ENCODE results near the gene IL27RA.

- TF ChIP-seq POLR2AphosphoS5 (IDR thresholded peaks at IDR 0.05; ENCODE audit: borderline replicate concordance, low read depth, low read length) (no peak), EZH2 (IDR thresholded peaks at IDR 0.05) (no peak), FOXP2 (optimal IDR thresholded peaks at IDR 0.05; ENCODE audit: control extremely low read depth, extremely low read length, insufficient read depth) (no peak)
Measured at GRCh38 chr19:14082675-14082960, 51.1 kb downstream of the IL27RA start.
